Measurements from ENCODE around the gene ALOX5AP.
A peak's percentile ranks its signal among the peaks of the same experiment; 100 is the strongest.

The ALOX5AP gene

DNA sequence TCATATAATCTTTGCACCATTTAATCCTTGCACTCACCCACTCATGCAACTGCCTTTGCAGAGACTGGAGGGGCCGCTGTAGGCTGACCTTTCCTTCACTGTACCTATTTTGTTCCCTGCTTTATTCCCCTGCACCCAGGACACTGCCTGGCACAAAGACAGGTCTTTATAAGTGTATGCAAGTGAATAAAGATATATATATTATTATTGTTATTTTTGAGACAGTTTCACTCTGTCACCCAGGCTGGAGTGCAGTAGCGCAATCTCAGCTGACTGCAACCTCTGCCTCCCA is 3.8 kb downstream of the ALOX5AP start:
- DNase-seq, result no peak

DNA sequence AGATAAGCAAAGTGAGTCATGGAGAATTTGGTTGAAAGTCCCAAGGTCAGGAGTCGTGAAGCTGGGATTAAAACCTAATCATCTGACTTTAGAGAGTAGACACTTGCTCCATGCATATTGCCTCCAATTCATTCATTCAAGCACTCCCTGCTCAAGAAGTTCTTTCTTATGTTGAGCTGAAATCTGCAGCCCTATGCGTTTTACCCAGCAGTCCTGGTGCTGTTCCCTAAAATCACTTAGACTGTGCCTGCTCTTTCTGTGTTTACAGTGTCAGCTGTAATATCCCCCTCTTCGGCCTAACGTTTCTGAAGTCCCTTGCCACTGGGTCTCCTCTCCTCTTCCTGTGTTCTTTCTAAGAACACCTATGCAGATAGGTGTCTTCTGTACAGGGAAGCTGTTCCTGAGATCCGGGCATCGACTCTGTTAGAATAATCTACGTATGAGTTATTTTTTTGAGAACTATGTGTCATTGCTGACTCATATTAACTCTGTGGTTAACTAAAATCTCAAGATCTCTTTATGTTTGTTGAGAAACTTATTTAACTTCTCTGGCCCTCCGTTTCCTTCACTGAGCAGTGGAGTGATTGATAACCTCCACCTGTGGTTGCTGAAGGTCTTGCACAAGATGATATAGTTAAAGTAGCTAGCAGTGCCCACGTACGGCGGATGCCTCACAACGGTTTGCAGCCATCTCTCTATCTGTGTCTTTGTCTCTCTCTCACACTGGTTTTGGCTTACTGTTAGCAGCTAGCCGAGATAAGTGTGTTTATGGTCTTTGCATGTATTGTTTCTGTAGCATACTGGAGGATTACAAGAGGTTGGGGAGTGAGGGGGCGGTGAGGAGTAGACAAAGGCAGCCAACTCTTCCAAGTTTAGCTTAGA is 4.7 kb downstream of the ALOX5AP start:
- peak; percentile 49 for DNase-seq

DNA sequence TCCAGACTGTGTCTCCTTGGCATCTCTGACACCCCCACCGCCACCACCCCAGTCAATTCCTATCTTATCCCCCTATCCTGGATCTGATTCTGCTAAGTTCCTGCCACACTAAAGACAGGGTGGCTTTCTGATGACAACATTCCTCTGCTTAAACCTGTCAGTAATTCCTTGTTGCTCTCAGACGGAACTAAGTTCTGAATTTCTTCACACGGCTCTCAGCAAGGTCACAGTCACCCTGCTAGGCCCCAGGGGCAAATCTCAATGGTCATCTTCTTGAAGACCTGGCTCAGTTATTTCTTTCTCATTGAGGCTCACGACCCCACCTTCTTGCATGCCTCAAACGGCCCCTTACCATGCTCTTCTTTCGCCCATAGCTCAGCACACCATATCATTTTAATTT is 7.6 kb downstream of the ALOX5AP start:
- DNase-seq, result no peak

DNA sequence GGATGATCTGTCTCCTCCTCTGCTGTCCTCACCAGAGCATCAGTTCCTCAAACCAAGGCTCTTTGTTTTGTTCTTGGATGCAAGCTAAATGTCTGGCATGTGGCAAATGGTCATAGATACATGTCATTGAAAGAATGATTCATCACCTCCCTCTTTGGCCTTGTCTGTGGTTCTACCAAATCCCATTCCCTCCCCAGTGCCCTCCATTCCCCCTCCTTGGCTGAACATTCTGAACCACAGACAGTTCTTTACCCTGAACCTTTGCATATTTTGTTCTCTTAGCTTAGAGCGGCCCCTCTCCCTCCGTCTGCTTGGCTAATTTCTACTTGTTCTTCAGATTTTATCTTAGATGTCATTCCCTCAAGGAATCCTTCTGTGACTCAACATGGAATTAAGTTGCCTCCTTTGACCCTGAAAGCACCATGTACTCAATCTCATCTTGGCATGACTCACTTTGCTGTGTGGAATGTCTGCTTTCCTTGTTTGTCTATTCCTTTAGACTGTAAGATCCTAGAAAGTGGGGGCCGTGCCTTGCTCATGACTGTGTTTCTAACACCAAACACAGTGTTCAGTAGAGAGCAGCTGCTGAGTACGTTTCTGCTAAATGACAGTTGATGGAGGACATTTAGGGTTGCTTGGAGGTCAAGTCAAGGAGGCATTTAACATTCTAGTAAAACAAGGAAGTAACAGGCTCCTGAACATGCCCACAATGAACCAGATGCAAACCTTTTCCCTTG is 8.1 kb downstream of the ALOX5AP start:
- no peak for DNase-seq

DNA sequence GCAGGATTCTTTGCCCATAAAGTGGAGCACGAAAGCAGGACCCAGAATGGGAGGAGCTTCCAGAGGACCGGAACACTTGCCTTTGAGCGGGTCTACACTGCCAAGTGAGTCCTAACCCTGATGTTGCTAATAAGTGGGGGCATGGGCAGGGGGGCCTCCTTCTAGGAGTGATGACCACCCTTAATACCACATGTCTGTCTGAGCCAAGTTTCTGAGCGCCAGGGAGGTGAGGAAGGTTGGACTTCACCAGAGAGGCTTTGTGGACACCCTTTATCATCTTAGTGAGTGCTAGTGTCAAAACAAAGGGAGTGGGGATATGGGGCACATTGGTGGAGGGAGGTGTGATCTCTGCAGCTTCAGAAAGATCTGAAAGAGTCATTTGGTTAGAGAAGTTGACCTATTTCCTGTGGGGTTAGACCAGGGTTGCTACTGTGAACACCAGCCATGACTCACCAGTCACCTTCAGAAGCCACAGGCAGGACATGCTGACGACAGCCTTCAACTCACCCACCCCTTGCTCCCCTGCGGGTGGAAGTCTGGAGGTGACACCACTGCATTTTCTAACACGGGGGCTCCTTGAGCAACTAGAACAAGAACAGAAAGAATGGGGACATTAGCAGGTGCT is 8.8 kb downstream of the ALOX5AP start:
- DNase-seq, result peak; percentile 90

DNA sequence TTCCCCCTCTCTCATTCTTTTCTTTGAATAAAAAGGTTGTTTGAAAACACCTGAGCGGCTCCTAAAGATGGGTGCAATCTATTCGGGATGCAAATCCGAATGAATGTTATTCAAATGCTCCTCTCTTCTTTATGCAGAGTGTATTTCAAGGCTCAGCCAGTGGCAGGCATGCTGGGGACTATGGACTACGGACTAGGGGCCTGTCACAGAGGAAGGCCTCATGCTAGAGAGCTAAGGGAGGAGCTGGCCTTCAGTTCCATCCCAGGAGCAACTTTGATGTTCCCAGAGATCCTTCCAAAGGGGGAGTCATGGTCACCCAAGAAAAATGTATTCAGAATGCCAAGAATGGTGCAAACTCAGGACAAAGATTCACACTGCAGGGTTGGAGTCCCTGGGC is 9.3 kb downstream of the ALOX5AP start:
- DNase-seq, result no peak

DNA sequence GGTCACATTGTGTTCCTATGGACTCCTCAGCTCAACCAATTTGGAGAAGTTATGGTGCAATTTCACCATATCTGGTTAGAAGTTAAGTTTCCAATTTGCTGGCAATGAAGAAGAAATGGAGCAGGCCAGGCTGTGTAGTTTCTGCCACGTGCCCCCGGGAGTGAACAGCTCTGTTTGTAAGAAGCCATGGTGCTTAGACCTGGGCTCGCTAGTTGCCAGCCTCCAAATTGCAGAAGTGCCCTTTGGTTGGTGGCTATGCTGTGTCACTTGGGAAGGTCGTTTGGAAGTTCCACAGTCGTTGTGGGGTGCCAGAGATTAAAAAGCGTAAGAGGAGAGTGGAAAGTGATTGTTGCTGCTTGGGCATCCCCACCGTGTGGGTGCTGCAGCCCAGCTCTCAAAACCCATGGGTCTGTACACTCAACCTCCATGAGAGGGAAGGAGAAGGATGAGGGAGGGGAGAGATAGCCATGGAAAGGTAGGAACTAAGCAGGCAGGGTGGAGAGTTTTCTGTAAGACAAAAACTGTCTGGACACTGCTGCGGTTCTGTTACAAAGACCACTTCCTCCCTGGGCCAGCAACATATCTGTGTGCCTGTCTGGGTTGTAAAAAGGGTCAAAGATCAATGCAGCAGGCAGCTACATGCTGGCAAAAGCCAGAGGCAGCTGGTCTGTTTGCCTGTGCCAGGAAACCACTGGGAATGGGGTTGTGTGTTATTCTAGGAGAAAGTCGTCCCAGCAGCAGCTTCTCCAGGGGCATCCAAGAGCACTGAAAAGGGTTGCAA is 10.8 kb downstream of the ALOX5AP start:
- peak; percentile 36 for DNase-seq

DNA sequence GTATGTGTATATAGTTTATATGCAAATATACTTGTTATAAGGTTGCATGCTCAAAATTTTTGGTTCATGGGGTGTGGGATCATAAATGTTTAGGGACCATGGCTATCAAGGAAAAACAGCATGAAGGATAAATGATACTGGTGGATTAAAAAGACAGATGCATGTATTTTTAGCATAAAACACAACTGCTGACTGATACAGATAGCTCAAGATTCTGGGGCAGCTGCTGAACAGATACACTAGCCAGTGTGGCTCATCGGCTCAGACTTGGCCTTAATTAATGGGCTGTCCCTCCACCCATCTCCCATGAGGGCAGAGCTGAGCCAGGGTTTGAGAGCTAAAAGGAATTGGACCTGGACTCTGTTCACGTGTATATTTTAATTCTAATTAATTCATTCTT is 11.4 kb downstream of the ALOX5AP start:
- DNase-seq, result no peak

DNA sequence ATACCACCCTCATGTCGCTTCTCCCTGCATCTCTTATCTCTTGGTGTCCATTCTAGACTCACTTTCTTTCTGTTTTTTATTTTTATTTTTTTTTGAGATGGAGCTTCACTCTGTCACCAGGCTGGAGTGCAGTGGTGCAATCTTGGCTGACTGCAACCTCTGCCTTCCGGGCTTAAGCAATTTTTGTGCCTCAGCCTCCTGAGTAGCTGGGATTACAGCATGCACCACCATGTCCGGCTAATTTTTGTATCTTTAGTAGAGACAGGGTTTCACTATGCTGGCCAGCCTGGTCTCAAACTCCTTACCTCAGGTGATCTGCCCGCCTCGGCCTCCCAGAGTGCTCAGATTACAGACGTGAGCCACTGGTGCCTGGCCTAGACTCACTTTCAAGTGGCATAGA is 12.5 kb downstream of the ALOX5AP start:
- peak; percentile 34 for DNase-seq

DNA sequence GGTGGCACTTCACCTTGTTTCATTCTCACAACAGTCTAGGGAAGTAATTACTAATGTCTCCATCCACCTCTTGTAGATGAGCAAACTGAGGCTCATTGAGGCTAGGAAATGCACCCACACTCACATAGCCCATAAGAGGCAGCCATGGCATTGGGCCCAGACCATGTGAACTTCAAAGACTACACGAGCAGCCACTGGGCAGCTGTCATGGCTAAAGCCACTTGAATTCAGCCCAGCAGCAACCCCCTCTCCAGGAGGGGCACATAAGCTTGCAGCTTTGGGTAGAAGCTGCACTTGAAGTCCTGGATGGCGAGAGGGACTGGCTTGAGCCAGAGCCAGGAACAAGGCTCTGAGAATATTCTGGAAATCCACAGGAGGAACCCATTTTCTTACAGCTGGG is 13.4 kb downstream of the ALOX5AP start:
- no peak for DNase-seq

DNA sequence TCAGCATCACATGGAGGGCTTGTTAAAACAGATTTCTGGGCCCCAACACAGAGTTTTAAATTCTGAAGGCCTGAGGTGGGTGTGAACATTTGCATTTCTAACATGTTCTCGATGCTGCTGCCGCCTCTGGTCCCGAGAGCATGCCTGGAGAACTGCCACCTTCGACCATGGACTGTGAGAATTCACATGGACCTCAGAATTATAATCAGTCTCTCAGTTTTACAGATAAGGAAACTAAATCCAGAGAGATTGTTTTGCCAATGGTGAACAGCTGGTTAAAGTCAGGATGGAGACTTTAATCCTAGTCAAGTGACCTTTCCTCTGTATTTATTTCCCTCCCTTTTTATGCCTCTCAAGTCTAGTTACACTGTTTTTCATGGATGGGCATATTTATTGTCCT is 14.7 kb downstream of the ALOX5AP start:
- no peak for DNase-seq

DNA sequence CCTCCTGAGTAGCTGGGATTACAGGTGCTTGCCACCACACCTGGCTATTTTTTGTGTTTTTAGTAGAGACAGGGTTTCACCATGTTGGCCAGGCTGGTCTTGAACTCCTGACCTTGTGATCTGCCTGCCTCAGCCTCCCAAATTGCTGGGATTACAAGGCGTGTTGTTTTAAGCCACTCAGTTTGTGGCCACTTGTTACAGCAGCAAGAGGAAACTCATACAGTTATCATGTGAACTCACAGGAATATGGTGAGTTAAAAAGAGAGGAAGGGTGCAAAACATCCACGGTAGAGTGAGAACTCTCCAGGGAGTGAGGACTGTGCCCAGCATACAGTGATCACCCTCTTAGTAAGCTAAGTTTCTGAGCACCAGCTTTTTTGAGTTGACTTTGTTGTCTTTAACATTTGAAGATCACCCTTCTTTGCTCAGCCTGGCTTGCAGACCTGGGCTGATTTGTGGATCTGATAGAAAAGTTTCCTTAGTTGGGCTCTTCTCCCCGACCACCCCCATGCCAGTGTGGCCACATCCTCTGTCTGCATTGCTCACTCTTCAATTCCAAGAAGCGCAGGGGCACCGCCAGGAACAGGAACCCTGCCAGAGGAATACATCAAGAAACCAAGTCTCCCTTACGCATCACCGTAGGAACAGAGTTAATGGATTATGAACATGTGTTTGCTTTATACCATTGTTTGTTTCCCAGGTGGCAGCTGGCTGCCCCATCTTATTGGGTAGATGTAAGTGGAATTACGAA is 16.0 kb downstream of the ALOX5AP start:
- DNase-seq, result no peak

DNA sequence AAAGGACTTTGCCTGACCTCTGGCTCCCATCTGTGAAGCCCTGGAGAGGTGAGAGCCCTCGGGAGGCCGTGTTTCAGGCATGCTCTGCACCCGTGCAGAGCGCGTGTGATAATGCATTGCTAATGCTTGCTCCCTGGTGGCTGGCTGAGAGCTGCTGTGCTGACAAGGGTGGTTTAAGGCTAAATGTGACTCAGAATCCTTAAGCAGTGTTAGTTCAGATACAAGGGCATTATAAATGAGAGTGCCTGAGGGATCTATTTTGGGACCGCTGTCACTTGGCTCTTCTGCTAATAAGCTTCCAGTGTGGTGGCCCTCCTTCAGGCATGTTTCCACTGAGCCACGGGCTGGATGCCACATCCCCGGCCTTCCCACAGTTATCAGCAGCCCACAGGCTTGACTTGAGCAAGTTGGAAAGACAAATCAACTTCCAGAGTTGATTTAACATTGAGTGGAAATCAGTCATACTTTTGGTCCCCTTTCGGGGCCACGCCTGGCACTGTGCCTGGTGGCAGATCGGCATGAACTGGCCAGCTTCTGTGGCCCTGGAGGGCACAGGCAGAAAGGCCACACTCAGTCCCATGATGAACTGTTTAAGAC is 17.0 kb downstream of the ALOX5AP start:
- no peak for DNase-seq

DNA sequence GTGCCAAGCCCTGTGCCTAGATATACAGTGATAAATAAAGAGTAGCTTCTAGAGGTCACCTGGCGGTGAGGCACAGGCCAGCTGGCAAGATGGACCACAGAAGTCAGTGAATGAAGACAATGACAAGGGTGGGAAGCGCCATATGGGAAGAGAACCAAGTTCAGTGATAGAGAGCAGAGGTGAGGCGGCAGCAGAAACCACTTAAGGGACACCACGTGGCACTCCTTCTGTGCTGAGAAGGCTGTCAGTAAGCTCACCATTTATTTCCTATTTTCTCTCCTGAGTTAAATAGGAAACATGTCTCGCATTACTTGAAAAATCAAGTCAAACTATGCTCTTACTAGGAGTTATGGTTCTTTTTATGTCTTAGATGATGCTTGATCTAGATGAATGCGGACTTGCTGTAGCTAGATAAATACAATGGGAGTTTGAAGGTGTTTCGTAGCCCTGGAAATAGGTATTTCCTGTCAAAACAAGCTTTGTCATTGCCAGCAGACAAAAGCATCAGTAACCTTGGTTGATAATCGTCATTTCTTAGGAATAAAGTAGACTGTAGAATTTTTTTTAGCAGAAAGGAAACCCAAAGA is 17.8 kb downstream of the ALOX5AP start:
- DNase-seq, result no peak

DNA sequence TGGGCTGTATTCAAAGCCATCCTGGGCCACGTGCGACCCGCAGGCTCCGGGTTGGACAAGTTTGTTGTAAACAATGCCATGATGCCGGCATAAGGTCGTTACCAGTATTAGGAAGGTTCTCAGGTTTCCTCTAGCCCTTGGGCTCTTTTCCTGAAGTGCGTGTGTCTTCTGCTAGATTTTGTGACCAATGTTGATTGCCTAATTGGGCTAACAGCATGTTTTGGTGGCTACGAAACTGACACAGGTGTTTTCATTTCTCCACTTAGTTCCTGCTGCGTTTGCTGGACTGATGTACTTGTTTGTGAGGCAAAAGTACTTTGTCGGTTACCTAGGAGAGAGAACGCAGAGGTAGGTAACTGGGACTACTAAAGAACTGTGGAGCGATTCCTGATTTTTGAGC is 20.3 kb downstream of the ALOX5AP start:
- no peak for DNase-seq

DNA sequence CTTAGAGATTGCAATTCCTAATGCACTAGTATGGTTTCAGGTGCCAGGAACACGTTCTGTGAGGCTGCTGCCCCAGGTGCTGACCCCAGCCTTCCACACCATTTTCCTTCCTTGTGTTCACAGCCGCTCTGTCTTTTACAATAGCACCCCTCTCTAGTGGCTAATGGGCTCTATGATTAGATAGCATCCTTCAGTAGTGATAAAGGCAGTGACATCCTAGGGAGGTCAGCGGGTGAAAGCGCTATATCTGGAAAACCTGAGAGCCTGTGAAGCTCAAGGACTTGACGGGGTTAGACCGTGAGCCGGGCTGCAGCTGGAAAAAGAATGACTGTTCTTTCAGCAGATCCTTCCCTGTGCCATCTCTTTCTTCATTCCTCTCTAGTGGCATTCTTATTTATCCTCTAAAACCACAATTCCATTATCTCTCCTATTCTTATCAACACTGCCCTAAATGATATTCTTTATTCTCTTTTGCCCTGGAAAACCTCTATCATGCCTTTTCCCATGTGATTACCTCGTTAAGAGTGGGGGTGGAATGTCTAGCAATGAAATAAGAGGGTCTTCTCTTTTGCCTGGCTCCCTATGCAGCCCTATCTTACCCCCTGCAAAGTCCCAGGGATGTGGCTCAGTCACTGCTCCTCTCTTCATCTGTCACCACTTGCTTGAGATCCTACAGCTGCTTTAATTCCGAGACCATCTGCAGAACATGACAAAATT is 21.8 kb downstream of the ALOX5AP start:
- no peak for DNase-seq

DNA sequence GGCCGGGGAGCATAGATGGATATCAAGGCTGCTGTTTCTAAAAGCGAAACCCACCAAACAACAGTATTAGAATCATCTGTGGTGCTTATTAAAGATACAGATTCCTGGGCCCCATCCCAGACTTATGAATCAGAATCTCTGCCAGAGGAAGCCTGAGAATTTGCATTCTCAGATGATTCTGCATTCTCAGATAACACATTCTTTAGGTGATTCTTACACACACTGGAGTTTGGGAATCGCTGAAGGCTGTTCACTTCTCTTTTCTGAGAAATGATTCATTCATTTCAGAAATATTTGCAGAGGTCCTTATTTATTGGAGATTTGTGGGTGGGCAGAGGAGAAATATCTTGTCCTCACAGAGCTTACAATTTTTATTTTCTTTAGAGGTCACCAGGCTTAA is 24.4 kb downstream of the ALOX5AP start:
- DNase-seq, result no peak

DNA sequence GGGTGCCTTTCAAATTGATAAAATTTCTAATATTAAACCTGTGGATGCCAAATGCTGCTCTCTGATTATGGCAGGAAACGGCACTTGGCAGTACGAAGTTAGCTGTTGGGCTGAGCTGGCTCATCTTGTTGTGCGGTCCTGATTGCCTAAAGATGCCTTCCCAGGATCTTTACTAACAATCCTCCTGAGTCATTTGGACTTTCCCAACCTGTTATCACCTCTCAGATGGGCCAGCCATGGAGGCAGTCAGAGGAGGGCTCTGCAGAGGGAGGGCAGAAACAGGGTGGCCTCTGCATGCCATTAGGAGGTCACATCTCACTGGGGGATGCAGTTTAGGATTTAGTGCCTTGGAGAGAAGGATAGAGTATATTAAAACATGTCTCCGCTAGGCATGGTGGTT is 27.3 kb downstream of the ALOX5AP start:
- DNase-seq, result no peak

DNA sequence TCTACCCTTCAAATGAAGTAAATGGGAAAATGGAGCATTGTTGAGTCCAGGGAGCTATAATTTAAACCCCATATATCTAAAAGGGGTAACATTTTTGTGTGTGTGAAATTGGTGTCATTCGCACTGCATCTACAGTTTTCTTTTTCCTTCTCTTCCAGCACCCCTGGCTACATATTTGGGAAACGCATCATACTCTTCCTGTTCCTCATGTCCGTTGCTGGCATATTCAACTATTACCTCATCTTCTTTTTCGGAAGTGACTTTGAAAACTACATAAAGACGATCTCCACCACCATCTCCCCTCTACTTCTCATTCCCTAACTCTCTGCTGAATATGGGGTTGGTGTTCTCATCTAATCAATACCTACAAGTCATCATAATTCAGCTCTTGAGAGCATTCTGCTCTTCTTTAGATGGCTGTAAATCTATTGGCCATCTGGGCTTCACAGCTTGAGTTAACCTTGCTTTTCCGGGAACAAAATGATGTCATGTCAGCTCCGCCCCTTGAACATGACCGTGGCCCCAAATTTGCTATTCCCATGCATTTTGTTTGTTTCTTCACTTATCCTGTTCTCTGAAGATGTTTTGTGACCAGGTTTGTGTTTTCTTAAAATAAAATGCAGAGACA is 28.6 kb downstream of the ALOX5AP start:
- DNase-seq, result no peak

DNA sequence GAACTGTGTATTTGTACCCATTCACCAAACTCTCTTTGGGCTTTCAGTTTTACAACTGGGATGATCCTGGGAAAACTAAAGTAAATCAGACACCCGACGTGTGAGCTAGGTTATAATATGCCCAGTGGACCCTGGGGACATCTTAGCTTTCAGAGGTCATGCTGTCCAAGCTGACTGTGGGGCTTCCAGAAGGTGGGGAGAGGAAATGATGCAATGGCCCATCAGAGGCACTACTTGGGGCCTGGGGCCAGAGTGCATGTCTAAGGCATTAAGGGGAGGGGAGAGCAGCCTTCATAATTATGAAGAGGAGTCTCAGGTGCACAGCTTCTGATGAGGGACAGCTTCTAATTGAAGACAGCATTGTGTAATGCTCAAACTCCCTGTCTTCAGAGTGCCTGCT is 30.9 kb downstream of the ALOX5AP start:
- no peak for DNase-seq

DNA sequence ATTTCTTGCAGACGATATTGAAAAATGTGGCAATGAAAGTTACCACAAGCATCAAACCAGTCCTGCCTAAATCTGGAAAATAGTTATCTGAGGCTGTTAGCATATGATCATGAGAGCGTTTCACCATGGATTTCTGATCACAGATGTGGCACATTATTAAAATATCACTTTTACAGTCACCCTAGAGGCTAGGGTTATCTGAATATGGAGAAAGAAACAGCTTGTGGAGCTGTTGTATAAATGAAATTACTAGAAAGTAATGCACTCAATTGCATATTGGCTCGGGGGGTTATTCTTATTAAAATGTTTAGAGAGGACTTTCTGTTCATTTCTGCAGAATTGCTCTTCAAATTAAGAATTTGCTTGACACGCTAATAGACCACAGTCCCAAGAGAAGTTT is 35.6 kb downstream of the ALOX5AP start:
- no peak for DNase-seq

All from CD4-positive, alpha-beta T cell treated with Interleukin-15 for 1 hour (primary cell).